Hematopoietic multipotent progenitor cell treated with erythropoietin and hydrocortisone succinate and interleukin-3 and kit ligand, for 17 days (in vitro differentiated cells): ENCODE results near the gene GABRB3.

Source experiments
- DNase-seq: peaks from one replicate; pipeline ENCODE4 v3.0.0-alpha.2; 2015; ENCODE audit warnings: low spot score

Gene GABRB3

DNA sequence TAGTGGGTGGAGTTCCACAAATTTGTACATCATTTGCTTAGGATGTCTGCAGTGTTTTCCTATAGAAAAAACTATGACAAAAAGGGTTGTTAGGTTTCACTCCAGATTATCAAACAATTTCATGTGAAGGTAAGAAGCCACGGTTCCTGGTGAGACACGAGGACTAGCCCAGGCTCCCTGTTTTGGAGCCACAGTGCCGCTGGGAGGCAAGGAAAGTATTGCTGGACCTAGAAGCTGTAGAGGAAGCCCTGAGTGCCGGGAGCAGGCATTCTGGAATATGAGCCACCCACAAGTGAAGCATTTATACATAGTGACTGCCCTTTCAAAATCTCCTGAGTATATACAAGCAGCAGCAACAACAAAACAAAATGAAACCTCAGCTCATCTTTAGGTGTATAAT lies 142.0 kb downstream of the GABRB3 start:
- no peak for DNase-seq

GRCh38 chr15:26628879-26629529 lies 143.9 kb downstream of the GABRB3 start:
- DNase-seq: peak; percentile 33

DNA sequence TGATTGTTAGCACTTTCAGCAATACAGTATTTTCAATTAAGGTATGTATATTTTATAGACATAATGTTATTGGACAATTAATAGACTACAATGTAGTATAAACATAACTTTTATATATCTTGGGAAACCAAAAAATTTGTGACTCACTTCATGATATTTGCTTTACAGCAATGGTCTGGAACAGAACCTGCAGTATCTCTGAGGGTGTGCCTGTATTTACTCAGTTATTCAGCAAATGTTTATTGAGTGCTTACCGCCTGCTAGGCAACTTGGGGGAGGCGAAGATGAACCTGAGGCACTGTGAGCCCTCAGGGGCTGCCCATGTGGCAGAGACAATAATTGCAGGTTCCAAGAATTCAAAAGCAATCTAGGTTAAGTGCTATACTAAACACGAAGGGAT lies 144.8 kb downstream of the GABRB3 start:
- DNase-seq: no peak

- no peak for DNase-seq
Measured at GRCh38 chr15:26624128-26624527, 148.7 kb downstream of the GABRB3 start.

DNA sequence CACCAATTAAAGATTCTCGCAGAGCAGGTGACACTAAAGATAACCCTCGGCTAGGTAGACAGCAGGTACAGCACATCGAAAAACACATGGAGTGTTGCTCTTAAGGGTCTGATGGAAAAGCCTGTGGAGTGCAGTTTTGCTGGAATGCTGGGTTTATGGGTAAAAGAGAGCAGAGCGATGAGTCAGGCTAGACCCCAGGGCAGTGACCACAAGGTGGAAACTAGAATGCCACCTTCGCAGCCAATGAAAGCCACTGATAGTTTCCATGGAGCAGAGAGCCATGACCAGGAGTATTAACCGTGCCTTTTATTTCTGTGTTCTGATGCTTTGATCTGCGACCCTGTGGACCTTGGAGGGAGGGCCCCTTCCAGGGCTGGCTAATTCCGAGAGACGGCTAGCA lies 149.8 kb downstream of the GABRB3 start:
- DNase-seq: no peak

DNA sequence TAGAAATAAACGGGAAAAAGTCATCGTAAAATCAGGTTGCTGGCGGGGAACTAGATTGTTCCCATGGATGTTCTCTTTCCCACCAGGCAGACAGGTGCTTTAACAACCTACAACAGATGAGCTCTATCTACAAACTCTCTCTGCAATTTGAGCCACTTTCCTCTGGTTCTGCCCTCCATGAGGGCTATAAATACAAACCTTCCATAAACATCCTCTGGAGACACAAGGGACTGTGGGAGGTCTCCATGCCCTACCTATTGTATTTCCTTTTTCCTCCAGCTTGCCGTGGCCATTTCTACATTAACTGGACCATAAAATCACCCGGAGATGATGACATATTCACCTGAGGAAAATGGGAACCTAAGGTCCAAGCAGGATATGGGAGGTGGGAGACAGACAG lies 151.1 kb downstream of the GABRB3 start:
- no peak for DNase-seq

DNA sequence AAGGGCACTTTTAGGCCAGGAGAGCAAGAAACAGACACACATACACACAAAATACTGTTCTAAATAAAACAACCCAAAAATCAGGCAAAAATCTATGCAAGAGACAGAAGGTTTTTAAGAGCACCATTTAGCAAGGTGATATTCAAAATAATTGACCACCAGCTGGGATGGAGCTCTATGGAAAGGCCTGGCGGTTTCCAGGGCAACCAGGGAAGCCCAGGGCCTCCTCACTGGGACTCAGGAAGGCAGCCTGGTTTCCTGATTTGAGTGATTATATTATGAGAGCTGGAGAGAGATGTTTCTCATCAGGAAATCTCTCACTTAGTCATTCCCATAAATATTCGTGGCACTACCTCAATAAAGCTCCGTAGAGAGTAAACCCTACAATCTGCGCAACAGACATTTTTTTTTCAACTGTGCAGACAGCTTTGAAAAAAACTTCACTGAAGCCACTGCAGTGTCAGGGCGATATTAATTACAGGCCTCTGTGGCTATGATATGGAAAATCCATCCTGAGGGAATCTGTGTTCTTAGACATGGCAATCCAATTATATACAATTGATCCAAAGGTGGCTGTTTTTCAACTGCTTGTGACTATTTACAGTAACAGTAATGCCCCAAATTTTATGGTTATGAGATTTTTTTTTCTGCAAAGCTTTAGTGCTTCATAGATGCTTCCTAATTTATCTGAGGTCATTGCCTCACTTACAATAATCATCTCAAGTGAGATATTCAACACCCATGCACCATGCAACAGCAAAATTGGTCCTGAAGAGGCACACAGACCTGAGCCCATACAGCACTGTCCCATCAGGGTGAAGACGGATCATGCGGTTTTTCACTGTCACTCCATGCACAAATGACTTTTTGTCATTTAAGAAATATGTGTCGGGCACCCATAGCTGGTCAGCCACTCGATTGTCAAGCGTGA lies 152.1 kb downstream of the GABRB3 start:
- no peak for DNase-seq

GRCh38 chr15:26615927-26616302 lies 157.0 kb downstream of the GABRB3 start:
- DNase-seq: no peak

GRCh38 chr15:26615188-26615926 lies 157.5 kb downstream of the GABRB3 start:
- DNase-seq: no peak

GRCh38 chr15:26614734-26615133 lies 158.1 kb downstream of the GABRB3 start:
- DNase-seq: no peak

- DNase-seq: no peak
Measured at GRCh38 chr15:26598704-26599103, 174.2 kb downstream of the GABRB3 start.

GRCh38 chr15:26595611-26596010 lies 177.3 kb downstream of the GABRB3 start:
- DNase-seq: no peak

GRCh38 chr15:26590676-26591075 lies 182.2 kb downstream of the GABRB3 start:
- DNase-seq: no peak

DNA sequence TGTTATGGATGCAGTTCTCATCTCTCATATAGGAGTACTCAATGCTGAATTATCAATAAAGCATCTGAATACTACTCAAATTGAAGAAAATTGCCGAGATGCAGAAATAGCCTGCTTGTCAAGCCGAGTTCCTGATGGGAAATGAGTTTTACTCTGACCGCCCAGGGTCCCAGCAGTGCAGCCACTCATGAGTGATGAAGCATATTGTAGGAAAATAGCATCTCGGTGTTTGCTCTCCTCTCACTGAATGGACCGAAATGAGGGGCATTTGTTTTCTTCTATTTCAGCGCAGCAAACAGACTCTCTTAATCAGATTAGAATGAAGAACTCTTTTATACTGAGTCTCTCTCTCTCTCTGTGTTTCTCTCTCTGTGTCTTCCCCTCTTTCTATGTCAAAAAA lies 190.0 kb downstream of the GABRB3 start:
- no peak for DNase-seq

DNA sequence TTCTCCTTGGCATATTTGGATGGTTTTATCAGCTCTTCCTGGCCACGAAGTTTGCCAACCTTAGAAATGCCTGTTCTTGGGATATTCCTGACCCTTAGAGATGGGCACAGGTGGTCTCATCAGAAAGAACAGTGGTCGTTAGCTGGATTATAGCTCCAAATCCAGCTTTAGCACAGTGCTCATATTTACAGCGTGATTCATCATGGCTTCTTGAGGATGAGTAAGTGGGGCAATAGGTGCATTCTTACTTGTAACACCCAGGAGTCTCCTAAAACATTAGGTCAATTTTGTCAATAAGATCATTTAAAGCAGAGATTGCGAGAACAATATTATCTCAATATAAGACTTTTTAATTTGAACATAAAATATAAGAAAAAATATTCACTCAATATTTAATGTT lies 191.9 kb downstream of the GABRB3 start:
- DNase-seq: no peak

DNA sequence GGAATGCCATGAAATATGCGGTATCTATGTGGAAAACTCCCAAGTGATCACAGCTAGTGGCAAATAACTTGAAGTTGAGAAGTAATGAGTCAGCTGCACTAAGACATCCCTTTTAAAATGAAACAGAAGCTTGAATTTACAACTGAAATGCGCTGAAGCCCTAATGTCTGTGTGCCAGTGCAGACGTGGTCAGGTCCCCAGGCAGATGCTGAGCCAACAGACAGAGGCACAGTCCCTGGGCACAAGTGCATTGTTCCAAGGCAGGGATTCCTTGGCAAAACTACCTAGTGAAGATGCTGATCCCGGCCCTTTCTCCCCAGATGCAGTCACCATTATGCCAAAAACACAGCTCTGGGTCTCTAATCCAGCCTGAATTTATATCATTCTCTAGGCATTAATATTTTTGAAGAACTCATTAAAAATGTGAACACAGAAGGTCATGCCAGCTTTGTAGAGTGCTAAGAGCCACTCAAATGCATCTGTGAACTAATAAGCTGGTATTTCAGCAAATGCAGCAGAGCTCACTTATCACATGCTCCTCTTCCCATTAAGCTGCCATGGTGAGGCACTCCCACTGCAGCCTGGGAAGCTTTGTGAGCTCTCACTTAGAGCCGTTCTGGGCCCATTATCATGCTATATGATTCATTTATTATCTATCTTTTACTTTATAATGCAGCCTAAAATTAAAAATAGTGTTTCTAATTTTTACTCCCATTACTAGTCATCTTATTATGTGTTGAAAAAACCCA lies 200.1 kb downstream of the GABRB3 start:
- DNase-seq: no peak

DNA sequence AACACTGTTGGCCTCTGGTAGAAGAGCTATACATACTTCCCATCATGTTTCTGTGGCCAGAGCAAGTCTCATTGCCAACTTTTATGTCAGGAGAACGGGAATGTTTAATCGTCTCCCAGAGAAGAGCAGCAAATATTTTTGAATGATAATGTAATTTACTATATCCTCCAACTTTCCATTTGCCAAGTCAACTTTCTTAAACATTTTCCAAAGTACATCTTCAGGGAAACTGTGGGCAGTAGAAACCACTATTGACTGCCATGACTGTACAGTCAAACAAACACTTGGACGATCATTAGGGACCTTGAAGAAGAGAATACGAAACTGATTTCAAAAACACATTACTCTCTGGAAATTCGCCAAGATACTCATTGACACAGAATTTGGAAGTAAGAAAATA lies 201.5 kb downstream of the GABRB3 start:
- DNase-seq: no peak

DNA sequence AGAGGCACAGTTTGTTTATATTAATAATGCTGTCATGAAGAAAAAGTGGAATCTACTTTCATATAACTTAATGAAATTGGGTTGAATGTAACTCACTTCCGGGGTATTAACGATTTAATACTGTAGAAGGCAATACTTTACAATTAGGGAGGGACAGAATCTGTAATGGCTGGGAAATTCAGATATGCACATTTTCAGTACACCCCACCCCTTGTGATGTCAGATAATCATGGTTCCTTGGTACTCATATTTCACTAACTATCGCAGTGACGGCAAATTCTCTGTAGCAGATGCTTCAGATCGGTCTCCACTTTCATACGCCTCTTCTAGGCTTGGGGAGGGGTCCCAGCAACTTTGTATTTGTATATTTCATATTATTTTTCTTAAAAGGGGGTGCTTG lies 207.3 kb downstream of the GABRB3 start:
- no peak for DNase-seq

GRCh38 chr15:26564361-26564760 lies 208.5 kb downstream of the GABRB3 start:
- DNase-seq: no peak

GRCh38 chr15:26562336-26562735 lies 210.5 kb downstream of the GABRB3 start:
- DNase-seq: no peak

- no peak for DNase-seq
Measured at GRCh38 chr15:26561896-26562295, 211.0 kb downstream of the GABRB3 start.

- DNase-seq: no peak
Measured at GRCh38 chr15:26561130-26561529, 211.7 kb downstream of the GABRB3 start.
